Kidney (tissue), 22 donors: ENCODE data around the gene ZCCHC3. TPM values are rescaled to one million over a fixed set of nuclear protein-coding genes. Genes with fewer than 3 reads are reported as not detected.

Source experiments
- DNase-seq, 5 donors: peaks; one replicate each; pipeline ENCODE4 v3.0.0-alpha.2; 2013 to 2020
- FAIRE-seq: peaks from 2 replicates; lab custom pipeline; 2012; peaks lifted over from hg19 to GRCh38; lab: Jason Lieb, UNC
- H3K27ac ChIP-seq, 2 donors: one replicate each; pipeline ENCODE4 v1.7.0; 2013; ENCODE audit warnings: low read depth in 2 of 2, low read length in 2 of 2, inconsistent platforms in 1 of 2
- H3K27me3 ChIP-seq: one replicate; pipeline ENCODE4 v1.7.1; 2013; ENCODE audit warnings: low read length, inconsistent platforms; ENCODE audit not compliant: control insufficient read depth, insufficient read depth
- H3K36me3 ChIP-seq, 3 donors: one replicate each; pipeline versions ENCODE4 v1.7.0 to v1.7.1; 2013; ENCODE audit warnings: low read length in 3 of 3, control low read depth in 1 of 3, inconsistent platforms in 1 of 3; ENCODE audit not compliant: insufficient read depth in 3 of 3, control insufficient read depth in 2 of 3
- H3K4me1 ChIP-seq, 3 donors: one replicate each; pipeline versions ENCODE4 v1.7.0 to v1.7.1; 2013; ENCODE audit warnings: low read length in 3 of 3, inconsistent platforms in 1 of 3, low read depth in 1 of 3; ENCODE audit not compliant: control insufficient read depth in 2 of 3, insufficient read depth in 2 of 3
- H3K4me3 ChIP-seq, 3 donors: one replicate each; pipeline versions ENCODE4 v1.7.0 to v1.8.1; 2013; ENCODE audit warnings: low read length in 3 of 3, control low read depth in 1 of 3, inconsistent platforms in 1 of 3
- H3K9ac ChIP-seq, 3 donors: one replicate each; pipeline versions ENCODE4 v1.7.0 to v1.7.1; 2013; ENCODE audit warnings: low read length in 3 of 3, control low read depth in 1 of 3, inconsistent platforms in 1 of 3
- H3K9me3 ChIP-seq, 3 donors: one replicate each; pipeline versions ENCODE4 v1.7.0 to v1.7.1; 2013; ENCODE audit warnings: low read length in 3 of 3, control low read depth in 1 of 3, inconsistent platforms in 1 of 3; ENCODE audit not compliant: control insufficient read depth in 2 of 3, insufficient read depth in 1 of 3
- CTCF ChIP-seq: IDR thresholded peaks from 3 replicates; pipeline ENCODE4 v1.5.1; 2012; ENCODE audit warnings: mild to moderate bottlenecking, moderate library complexity, borderline replicate concordance; ENCODE audit not compliant: insufficient read depth; ENCODE audit errors: extremely low read depth
- intact Hi-C: fragments of 100-400 bp; cut with DNase I; formaldehyde crosslinking; loops from one replicate; pipeline ENCODE4 v1.11.1; 2022
- long read RNA-seq, 10 donors: library from polyadenylated mRNA in 1 of 10; unstranded in 1 of 10; transcript quantifications; one replicate each; pipeline ENCODE4 v2.0.0 and lab custom pipeline, GENCODE V29; 2021 to 2026
- polyA plus RNA-seq: library from polyadenylated mRNA; stranded (reverse); fragments of 350-450 nt; fragmentation: Illumina TruSeq; extraction: RNeasy Lipid Tissue Mini Kit (QIAGEN cat#74804); gene quantifications from one replicate; pipeline ENCODE4 v1.2.3, GENCODE V29; 2014; ENCODE audit warnings: low read depth, low replicate concordance; ENCODE audit not compliant: insufficient read depth
- total RNA-seq: library from RNA; stranded (reverse); fragmentation: NEBNext Ultra II Directional; extraction: Animal tissue kit (Norgen Biotek cat#: 25700); gene quantifications from one replicate; pipeline ENCODE4 v1.2.1, GENCODE V29; 2021
- donor health status: control.
- donor health status: control.
- donor health status: control.
- donor health status: control.
- donor health status: control.
- donor health status: DM: yes; HTN: yes; CAD: no.
- donor health status: Normal renal cell carcinoma (clear cell type).

ZCCHC3 gene, protein sequence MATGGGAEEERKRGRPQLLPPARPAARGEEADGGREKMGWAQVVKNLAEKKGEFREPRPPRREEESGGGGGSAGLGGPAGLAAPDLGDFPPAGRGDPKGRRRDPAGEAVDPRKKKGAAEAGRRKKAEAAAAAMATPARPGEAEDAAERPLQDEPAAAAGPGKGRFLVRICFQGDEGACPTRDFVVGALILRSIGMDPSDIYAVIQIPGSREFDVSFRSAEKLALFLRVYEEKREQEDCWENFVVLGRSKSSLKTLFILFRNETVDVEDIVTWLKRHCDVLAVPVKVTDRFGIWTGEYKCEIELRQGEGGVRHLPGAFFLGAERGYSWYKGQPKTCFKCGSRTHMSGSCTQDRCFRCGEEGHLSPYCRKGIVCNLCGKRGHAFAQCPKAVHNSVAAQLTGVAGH
- total RNA-seq: 16.4 TPM
- 12.8 TPM for polyA plus RNA-seq
- long read RNA-seq, donor 1, transcript ZCCHC3-201 (1 exons, 3,354 nt): major isoform, 49 of 49 reads
- long read RNA-seq, donor 1, partial matches to known transcripts: 0 of 49 reads
- long read RNA-seq, donor 1, other reads (novel, unspliced or antisense): 0 of 49 reads
- long read RNA-seq, donor 2, transcript ZCCHC3-201 (1 exons, 3,354 nt): major isoform, 29 of 29 reads
- long read RNA-seq, donor 2, partial matches to known transcripts: 0 of 29 reads
- long read RNA-seq, donor 2, other reads (novel, unspliced or antisense): 0 of 29 reads
- long read RNA-seq, donor 3, transcript ZCCHC3-201 (1 exons, 3,354 nt): major isoform, 45 of 45 reads
- long read RNA-seq, donor 3, partial matches to known transcripts: 0 of 45 reads
- long read RNA-seq, donor 3, other reads (novel, unspliced or antisense): 0 of 45 reads
- long read RNA-seq, donor 4, transcript ZCCHC3-201 (1 exons, 3,354 nt): major isoform, 31 of 31 reads
- long read RNA-seq, donor 4, partial matches to known transcripts: 0 of 31 reads
- long read RNA-seq, donor 4, other reads (novel, unspliced or antisense): 0 of 31 reads
- long read RNA-seq, donor 5, partial matches to known transcripts: 0 of 4 reads
- long read RNA-seq, donor 5, other reads (novel, unspliced or antisense): 0 of 4 reads
- long read RNA-seq, donor 6, transcript ZCCHC3-201 (1 exons, 3,354 nt): major isoform, 18 of 18 reads
- long read RNA-seq, donor 6, partial matches to known transcripts: 0 of 18 reads
- long read RNA-seq, donor 6, other reads (novel, unspliced or antisense): 0 of 18 reads
- long read RNA-seq, donor 7, transcript ZCCHC3-201 (1 exons, 3,354 nt): major isoform, 36 of 36 reads
- long read RNA-seq, donor 7, partial matches to known transcripts: 0 of 36 reads
- long read RNA-seq, donor 7, other reads (novel, unspliced or antisense): 0 of 36 reads
- long read RNA-seq, donor 8, transcript ZCCHC3-201 (1 exons, 3,354 nt): major isoform, 42 of 42 reads
- long read RNA-seq, donor 8, partial matches to known transcripts: 0 of 42 reads
- long read RNA-seq, donor 8, other reads (novel, unspliced or antisense): 0 of 42 reads
- long read RNA-seq, donor 9, transcript ZCCHC3-201 (1 exons, 3,354 nt): major isoform, 29 of 29 reads
- long read RNA-seq, donor 9, partial matches to known transcripts: 0 of 29 reads
- long read RNA-seq, donor 9, other reads (novel, unspliced or antisense): 0 of 29 reads
- long read RNA-seq, donor 10, transcript ZCCHC3-201 (1 exons, 3,354 nt): major isoform, 45 of 45 reads
- long read RNA-seq, donor 10, partial matches to known transcripts: 0 of 45 reads
- long read RNA-seq, donor 10, other reads (novel, unspliced or antisense): 0 of 45 reads

GRCh38 chr20:297098-297924, at the start of gene ZCCHC3:
Gene ZCCHC3 (plus strand): TSS chr20:297570. CDS start chr20:297587, 17 bp downstream.
- Histone ChIP-seq H3K9ac (peak within 1 kb of the TSS; percentile 62 to 99 (median 98)), H3K36me3 (peaks cover 0 to 3% (median 0%) of the 10 kb centered on the region in 3 donors), H3K9me3 (no peaks in the 10 kb centered on the region), H3K27ac (peak within 1 kb of the TSS; percentile 95 to 99), H3K27me3 (no peaks in the 10 kb centered on the region), H3K4me1 (peaks cover 7 to 27% (median 22%) of the 10 kb centered on the region in 3 donors), H3K4me3 (peak within 1 kb of the TSS; percentile 81 to 97 (median 87))
- no peak for FAIRE-seq
- peak; percentile 5 for TF ChIP-seq CTCF
- peak; percentile 92 to 98 (median 96) for DNase-seq
- intact Hi-C loops: no loop called here

DNA sequence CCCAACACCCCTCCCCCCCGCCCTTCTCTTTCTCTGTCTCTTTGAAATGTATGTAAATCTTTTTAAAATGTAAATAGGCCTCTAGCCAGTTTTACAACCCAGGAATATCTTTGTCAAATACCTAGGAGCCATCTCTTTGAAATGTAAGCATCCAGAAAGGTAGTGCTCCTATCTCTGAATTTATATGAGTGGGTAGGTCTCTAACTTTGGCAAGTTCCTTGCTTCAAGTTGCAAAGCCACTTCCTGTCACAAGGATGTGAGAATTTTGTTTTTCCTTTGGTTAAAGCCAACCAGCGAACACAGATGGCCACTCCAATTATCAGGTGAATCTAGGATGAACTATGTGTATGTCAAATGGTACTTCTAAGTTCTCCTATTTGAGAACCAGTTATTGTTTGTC, 46.0 kb upstream of the ZCCHC3 start:
- TF ChIP-seq CTCF: no peak
- H3K36me3 ChIP-seq: no peaks in the 10 kb centered on the region
- H3K4me3 ChIP-seq: no peak overlapping the region
- DNase-seq (no peak), FAIRE-seq (no peak)
- H3K9ac ChIP-seq: no peak overlapping the region
- H3K27ac ChIP-seq: no peak overlapping the region
- peaks cover 0 to 4% (median 0%) of the 10 kb centered on the region in 3 donors for H3K9me3 ChIP-seq
- no peaks in the 10 kb centered on the region for H3K4me1 ChIP-seq
- no peaks in the 10 kb centered on the region for H3K27me3 ChIP-seq
- intact Hi-C loops: no loop called here
